B cell (primary cell): Measurements from ENCODE around the gene GUCY1B1. TPM values are rescaled to one million over a fixed set of nuclear protein-coding genes. Genes with fewer than 3 reads are reported as not detected.

Source experiments
- ATAC-seq: fragments of 200-7000 bp; cut with Tn5 transposase; one replicate; pipeline ENCODE4 v1.10.0; 2021; ENCODE audit warnings: low read depth, mild to moderate bottlenecking, moderate number of reproducible peaks, moderate library complexity
- CTCF ChIA-PET: fragments of 350-600 bp; sonication (Branson Sonifier 250); formaldehyde crosslinking; loops from one replicate; lab custom pipeline; 2021; ENCODE audit warnings: antibody characterized with exemption, inconsistent platforms; lab: Charles Lee
- POLR2A ChIA-PET: fragments of 350-600 bp; sonication (Branson Sonifier 250); formaldehyde crosslinking; loops from one replicate; lab custom pipeline; 2021; ENCODE audit warnings: antibody characterized with exemption; lab: Charles Lee
- DNase-seq: peaks from one replicate; pipeline ENCODE4 v3.0.0; 2013
- H2AFZ ChIP-seq: 2 replicates; pipeline ENCODE4 v1.6.1; 2012; ENCODE audit warnings: mild to moderate bottlenecking, low read depth, low read length; ENCODE audit not compliant: insufficient read depth, poor library complexity, severe bottlenecking
- H3K27ac ChIP-seq, 2 donors: 1 replicate in 1 of 2; 2 replicates in 1 of 2; pipeline ENCODE4 v1.5.1; 2012 to 2013; ENCODE audit warnings: low read length in 2 of 2, mild to moderate bottlenecking in 2 of 2, moderate library complexity in 1 of 2
- H3K27me3 ChIP-seq, 4 experiments: fragments of 200-600 bp in 1 of 4; sonication (generic) in 1 of 4; replicated peaks in 1 of 4; 1 replicate in 2 of 4; 2 replicates in 2 of 4; pipeline versions ENCODE4 v1.6.1 to v1.7.0; 2013 to 2016; ENCODE audit warnings: low read length in 3 of 4, mild to moderate bottlenecking in 2 of 4, mixed read lengths in 1 of 4, moderate library complexity in 1 of 4; ENCODE audit not compliant: insufficient read depth in 4 of 4, control insufficient read depth in 3 of 4; ENCODE audit errors: control extremely low read depth in 1 of 4
- H3K36me3 ChIP-seq, 2 experiments: replicated peaks in 1 of 2; 1 replicate in 1 of 2; 2 replicates in 1 of 2; pipeline versions ENCODE4 v1.6.1 to v1.7.1; 2013; ENCODE audit warnings: low read length in 1 of 2; ENCODE audit not compliant: insufficient read depth in 2 of 2, control insufficient read depth in 1 of 2; ENCODE audit errors: control extremely low read depth in 1 of 2, extremely low read depth in 1 of 2
- H3K4me1 ChIP-seq, 2 donors: fragments of 200-600 bp in 1 of 2; sonication (generic) in 1 of 2; 1 replicate in 1 of 2; 2 replicates in 1 of 2; pipeline versions ENCODE4 v1.5.1 to v1.6.1; 2013 to 2017; ENCODE audit warnings: low read length in 2 of 2; ENCODE audit not compliant: control insufficient read depth in 2 of 2, insufficient read depth in 2 of 2
- H3K4me2 ChIP-seq: replicated peaks from 2 replicates; pipeline ENCODE3; 2012; ENCODE audit warnings: mild to moderate bottlenecking, low read depth, low read length; ENCODE audit not compliant: poor library complexity, severe bottlenecking
- H3K4me3 ChIP-seq, 5 experiments: fragments of 200-600 bp in 1 of 5; sonication (generic) in 1 of 5; 1 replicate in 3 of 5; 2 replicates in 2 of 5; pipeline versions ENCODE4 v1.5.1 to v1.7.0; 2011 to 2016; ENCODE audit warnings: low read length in 4 of 5, mild to moderate bottlenecking in 4 of 5, low read depth in 2 of 5, control low read depth in 1 of 5, moderate library complexity in 1 of 5; ENCODE audit not compliant: insufficient read depth in 1 of 5; ENCODE audit errors: control extremely low read depth in 1 of 5, extremely low read depth in 1 of 5
- H3K79me2 ChIP-seq: fragments of 200-600 bp; sonication (generic); one replicate; pipeline ENCODE4 v1.6.0; 2016; ENCODE audit warnings: low read length; ENCODE audit not compliant: control insufficient read depth, insufficient read depth
- H3K9ac ChIP-seq: fragments of 200-600 bp; sonication (generic); 2 replicates; pipeline ENCODE4 v1.6.1; 2017; ENCODE audit warnings: mild to moderate bottlenecking, low read length, moderate library complexity
- H3K9me3 ChIP-seq, 3 donors: one replicate each; pipeline versions ENCODE4 v1.6.1 to v1.7.1; 2013; ENCODE audit warnings: low read length in 2 of 3; ENCODE audit not compliant: control insufficient read depth in 2 of 3, insufficient read depth in 1 of 3; ENCODE audit errors: control extremely low read depth in 1 of 3
- H4K20me1 ChIP-seq: 2 replicates; pipeline ENCODE4 v1.6.0; 2012; ENCODE audit warnings: mild to moderate bottlenecking, low read length; ENCODE audit not compliant: insufficient read depth, control insufficient read depth, poor library complexity, severe bottlenecking
- H3K27ac Mint-ChIP-seq: one replicate; pipeline ENCODE4 v1.8.0; 2021; ENCODE audit warnings: mixed read lengths
- H3K27me3 Mint-ChIP-seq: one replicate; pipeline ENCODE4 v1.8.0; 2021; ENCODE audit warnings: mixed read lengths
- H3K4me1 Mint-ChIP-seq: one replicate; pipeline ENCODE4 v1.8.0; 2021; ENCODE audit warnings: mixed read lengths
- H3K4me3 Mint-ChIP-seq: one replicate; pipeline ENCODE4 v1.8.0; 2021; ENCODE audit warnings: mixed read lengths
- H3K9me3 Mint-ChIP-seq: one replicate; pipeline ENCODE4 v1.8.0; 2022; ENCODE audit warnings: mixed read lengths; ENCODE audit not compliant: insufficient read depth
- CTCF ChIP-seq: fragments of 200-600 bp; IDR thresholded peaks from one replicate; pipeline ENCODE4 v1.8.0; 2022; ENCODE audit warnings: antibody characterized with exemption, mild to moderate bottlenecking
- EZH2 ChIP-seq: IDR thresholded peaks from 2 replicates; pipeline ENCODE4 v1.6.1; 2012; ENCODE audit warnings: borderline replicate concordance, low read depth, mild to moderate bottlenecking, moderate library complexity, low read length; ENCODE audit not compliant: insufficient read depth, poor library complexity, severe bottlenecking
- WGBS: methylation state at CpG from one replicate; pipeline ENCODE4 v1.1.5; 2013; ENCODE audit warnings: missing lambda C conversion rate; ENCODE audit not compliant: insufficient coverage; 5-methylcytosine and 5-hydroxymethylcytosine counted together
- intact Hi-C: fragments of 100-400 bp; cut with micrococcal nuclease; formaldehyde crosslinking; loops from one replicate; pipeline ENCODE4 v1.10.0; 2022
- polyA minus RNA-seq: library from RNA; depleted of rRNA, polyadenylated mRNA; stranded (reverse); fragments of >200 nt; gene quantifications from 2 replicates; pipeline ENCODE4 v1.2.3, GENCODE V29; 2012
- polyA plus RNA-seq: library from polyadenylated mRNA; depleted of rRNA; stranded (reverse); fragments of >200 nt; gene quantifications from 2 replicates; pipeline ENCODE4 v1.2.3, GENCODE V29; 2012
- total RNA-seq, 2 donors: library from RNA; stranded (reverse); fragments of 120-200 nt in 1 of 2; gene quantifications; 1 replicate in 1 of 2; 2 replicates in 1 of 2; pipeline versions ENCODE4 v1.2.3 to v1.2.4, GENCODE V29; 2013 to 2022

GUCY1B1 gene
- total RNA-seq = 0.10 and 0.19 TPM in 2 replicates
- total RNA-seq (2013) = 3.6 TPM
- polyA plus RNA-seq = 0.09 and 0.23 TPM in 2 replicates
- polyA minus RNA-seq = 0.34 and 1.3 TPM in 2 replicates

- Histone ChIP-seq H3K9me3 (peaks cover 0 to 1% (median 0%) of the 10 kb centered on the region in 3 donors), H3K4me3 (peak within 1 kb of the TSS; percentile 53 to 67 (median 65)), H3K27ac (peak within 1 kb of the TSS in 1 of 2 donors; percentile 51), H3K9ac (peak within 1 kb of the TSS; percentile 71), H3K36me3 (no peaks in the 10 kb centered on the region), H3K79me2 (no peaks in the 10 kb centered on the region), H2AFZ (peak within 1 kb of the TSS; percentile 90), H4K20me1 (no peaks in the 10 kb centered on the region), H3K4me2 (peak within 1 kb of the TSS; percentile 93), H3K27me3 (peaks cover 0 to 5% (median 2%) of the 10 kb centered on the region in 4 experiments), H3K4me1 (peaks cover 3 to 11% of the 10 kb centered on the region in 2 donors)
- POLR2A ChIA-PET = no interaction called here
- peaks cover 10% of the 10 kb centered on the region for H3K4me1 Mint-ChIP-seq
- DNase-seq (peak; percentile 91), ATAC-seq (peak; percentile 97)
- H3K27me3 Mint-ChIP-seq = peaks cover 24% of the 10 kb centered on the region
- peak within 1 kb of the TSS; percentile 75 for H3K27ac Mint-ChIP-seq
- WGBS = 3% methylated on average over 48 of the region's 51 CpGs
- H3K9me3 Mint-ChIP-seq = no peaks in the 10 kb centered on the region
- CTCF ChIA-PET = interaction anchor here (0.9 kb wide), 1 partner anchor 195 kb away, joined by 3 read pairs; the partner anchor contains the start of gene CTSO
- H3K4me3 Mint-ChIP-seq = peak within 1 kb of the TSS; percentile 82
- TF ChIP-seq CTCF (no peak), EZH2 (no peak)
- intact Hi-C loops = loop anchor here (2.0 kb wide), 1 partner anchor 382 kb away; the partner anchor contains the start of gene MAP9
Observed at GRCh38 chr4:155758481-155759371, at the start of gene GUCY1B1. TSS of gene GUCY1B1 (plus strand) at chr4:155759021. CDS start at chr4:155759141, 120 bp downstream.

- Mint-ChIP-seq H3K27me3 (no peaks in the 10 kb centered on the region), H3K4me1 (no peaks in the 10 kb centered on the region), H3K9me3 (no peaks in the 10 kb centered on the region), H3K4me3 (no peak overlapping the region), H3K27ac (no peak overlapping the region)
- Histone ChIP-seq H3K27me3 (no peaks in the 10 kb centered on the region), H3K27ac (no peak overlapping the region), H2AFZ (no peak overlapping the region), H3K9ac (no peak overlapping the region), H4K20me1 (no peaks in the 10 kb centered on the region), H3K36me3 (no peaks in the 10 kb centered on the region), H3K4me1 (no peaks in the 10 kb centered on the region), H3K9me3 (peaks cover 0 to 3% (median 0%) of the 10 kb centered on the region in 3 donors), H3K79me2 (no peaks in the 10 kb centered on the region), H3K4me2 (no peak overlapping the region), H3K4me3 (no peak overlapping the region)
- DNase-seq (no peak), ATAC-seq (no peak)
- ChIA-PET POLR2A (no interaction called here), CTCF (no interaction called here)
- intact Hi-C loops = no loop called here
- TF ChIP-seq EZH2 = no peak
- TF ChIP-seq CTCF = no peak
- 100% methylated on average over 1 of the region's 4 CpGs for WGBS
Observed at GRCh38 chr4:155709918-155710317, 48.9 kb upstream of the GUCY1B1 start.
